Activated naive CD4-positive, alpha-beta T cell (primary cell): ENCODE measurements around the gene LMBR1.

Experiments used
- DNase-seq, 4 experiments: peaks; one replicate each; lab custom pipeline; 2025; lab: John Stamatoyannopoulos, UW

LMBR1 gene

DNA sequence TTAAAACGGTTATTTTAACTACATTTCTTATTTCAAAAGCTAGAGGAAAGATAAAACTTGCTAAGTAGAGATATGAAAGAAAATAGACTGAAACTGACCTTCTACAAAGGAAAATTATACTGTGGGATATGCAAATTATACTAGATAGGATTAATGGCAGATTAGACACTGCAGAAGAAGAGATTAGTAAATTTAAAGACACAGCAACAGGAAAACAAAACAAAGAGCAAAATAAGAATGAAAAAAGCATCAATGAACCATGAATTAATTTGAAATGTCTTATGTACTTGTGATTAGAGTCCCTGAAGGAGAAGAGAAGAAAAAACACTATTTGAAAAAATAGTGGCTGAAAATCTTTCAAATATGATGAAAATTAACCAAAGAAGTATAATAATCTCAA lies 200.1 kb downstream of the LMBR1 start:
- DNase-seq: no peak

DNA sequence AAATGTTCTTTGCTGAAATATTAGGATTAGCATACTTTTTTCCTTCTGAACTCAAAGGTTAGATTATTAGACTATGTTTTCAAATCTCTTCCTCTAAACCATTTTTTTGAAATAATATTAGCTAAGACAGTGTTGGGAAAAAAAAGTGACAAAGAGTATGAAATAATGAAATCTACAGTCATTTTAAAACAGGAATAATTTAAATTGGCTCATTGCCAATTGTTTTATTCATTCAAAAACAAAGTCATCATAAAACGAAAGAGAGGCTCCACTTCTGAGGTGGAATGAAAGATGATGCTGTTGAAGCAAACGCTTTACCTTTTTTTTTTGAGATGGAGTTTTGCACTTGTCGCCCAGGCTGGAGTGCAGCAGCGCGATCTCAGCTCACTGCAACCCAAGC lies 201.2 kb downstream of the LMBR1 start:
- DNase-seq: no peak

DNA sequence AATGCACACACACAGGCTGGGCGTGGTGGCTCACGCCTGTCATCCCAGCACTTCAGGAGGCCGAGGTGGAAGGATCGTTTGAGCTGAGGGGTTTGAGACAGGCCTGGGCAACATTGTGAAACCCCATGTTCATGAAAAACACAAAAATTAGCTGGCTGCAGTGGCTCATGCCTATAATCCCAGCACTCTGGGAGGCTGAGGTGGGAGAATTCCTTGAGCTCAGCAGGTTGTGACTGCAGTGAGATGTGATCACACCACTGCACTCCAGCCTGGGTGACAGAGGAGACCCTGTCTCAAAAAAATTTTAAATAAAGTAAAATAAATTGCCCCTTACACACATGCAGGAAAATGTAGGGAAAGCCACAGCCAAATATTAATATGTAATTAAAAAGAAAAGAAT lies 208.3 kb downstream of the LMBR1 start:
- no peak for DNase-seq

DNA sequence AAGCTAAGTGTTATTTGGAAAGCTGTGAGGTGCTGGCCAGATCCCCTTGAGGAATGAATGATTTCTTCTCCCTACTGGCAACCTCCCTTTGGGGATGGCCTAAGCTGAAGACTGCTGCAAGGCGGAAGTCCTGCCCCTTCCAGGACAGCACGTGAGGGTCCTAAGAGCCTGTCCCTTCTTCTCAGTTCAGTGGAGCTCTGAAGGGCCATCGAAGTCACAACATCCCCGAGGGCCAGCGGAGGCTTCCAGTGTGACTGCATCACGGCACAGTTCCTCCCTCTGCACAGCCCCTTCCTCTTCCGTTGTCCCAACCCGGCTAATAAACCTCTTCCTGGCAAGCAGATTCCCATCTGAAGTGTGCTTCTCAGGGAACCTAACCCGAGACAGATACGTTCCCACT lies 208.7 kb downstream of the LMBR1 start:
- DNase-seq: no peak

DNA sequence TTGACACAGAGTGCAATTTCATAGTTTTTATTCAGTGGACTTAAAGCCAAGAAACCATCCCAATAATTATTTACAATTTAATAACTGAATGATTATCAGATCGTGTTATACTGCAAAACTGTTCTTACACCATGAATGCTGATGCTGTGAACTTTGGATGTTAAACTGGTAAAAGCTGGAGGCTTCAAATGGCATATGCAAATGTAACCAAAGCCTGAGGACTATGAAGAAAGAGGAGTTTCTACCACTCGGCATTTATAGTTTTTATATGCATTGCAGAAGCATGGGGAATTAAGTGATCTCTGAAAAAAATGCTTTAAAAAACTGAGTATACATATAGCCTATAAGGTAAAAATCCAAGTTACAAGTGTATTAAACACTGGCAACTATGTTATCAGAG lies 210.1 kb downstream of the LMBR1 start:
- DNase-seq: no peak

DNA sequence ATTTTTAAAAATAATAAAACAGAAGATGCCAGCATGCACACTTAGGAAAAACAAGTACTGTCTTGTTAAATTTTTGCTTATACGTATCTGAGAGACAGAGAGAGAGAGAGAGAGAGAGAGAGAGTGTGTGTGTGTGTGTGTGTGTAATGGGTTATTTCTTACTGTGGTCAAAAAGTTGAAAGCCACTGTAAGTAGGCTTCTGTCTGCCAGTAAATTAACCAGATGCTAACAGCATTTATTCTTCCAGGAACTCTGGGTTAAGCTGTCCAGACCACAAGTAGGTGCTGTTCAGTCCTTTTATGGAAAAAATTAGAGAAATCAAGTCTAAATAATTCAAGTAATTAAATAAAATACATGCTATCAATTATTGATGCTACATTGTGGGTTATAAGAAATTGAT lies 212.7 kb downstream of the LMBR1 start:
- no peak for DNase-seq

DNA sequence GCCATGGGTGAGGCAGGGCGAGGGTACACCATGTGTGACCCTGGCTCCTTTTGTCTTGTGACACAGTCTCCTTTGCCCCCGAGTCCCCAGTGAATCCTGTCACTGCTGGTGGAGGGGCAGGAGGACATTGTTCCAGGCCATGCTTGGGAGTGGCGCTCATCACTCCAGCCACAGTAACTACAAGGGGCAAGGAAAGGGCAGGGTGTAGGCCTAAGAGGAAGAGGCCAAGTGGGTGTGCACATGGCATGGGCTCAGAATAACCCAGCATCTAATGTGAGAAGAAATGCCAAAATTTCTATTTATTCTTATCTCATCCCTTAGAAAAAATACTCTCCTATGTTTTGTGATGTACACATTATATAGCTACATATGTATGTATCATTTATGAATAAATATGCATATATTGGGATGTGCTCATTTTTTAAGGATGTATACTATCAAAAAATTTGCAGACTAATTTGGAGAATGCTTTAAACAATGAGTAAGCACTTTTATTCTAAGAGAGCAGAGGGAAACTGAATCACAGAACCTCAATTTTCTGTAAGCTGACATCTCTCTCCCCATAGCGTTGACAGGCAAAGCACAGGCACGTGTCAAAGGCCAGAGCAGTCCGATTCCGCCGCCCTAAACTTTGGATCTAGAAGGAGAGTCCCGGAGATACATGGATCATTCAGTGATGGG lies 215.5 kb downstream of the LMBR1 start:
- DNase-seq: no peak

DNA sequence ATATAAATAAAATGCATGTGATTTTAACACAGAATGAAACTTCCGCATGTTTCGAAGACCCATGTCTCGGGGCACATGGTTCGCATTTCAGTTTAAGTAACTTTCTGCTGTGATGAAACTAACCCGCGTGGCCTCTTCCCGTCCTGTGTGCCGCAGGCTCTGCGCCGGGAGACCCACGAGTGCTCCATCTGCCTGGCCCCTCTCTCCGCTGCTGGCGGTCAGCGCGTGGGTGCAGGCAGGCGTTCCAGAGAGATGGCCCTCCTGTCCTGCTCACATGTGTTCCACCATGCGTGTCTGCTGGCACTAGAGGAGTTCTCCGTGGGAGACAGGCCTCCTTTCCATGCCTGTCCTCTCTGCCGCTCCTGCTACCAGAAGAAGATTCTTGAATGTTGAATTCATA lies 216.7 kb downstream of the LMBR1 start:
- no peak for DNase-seq

DNA sequence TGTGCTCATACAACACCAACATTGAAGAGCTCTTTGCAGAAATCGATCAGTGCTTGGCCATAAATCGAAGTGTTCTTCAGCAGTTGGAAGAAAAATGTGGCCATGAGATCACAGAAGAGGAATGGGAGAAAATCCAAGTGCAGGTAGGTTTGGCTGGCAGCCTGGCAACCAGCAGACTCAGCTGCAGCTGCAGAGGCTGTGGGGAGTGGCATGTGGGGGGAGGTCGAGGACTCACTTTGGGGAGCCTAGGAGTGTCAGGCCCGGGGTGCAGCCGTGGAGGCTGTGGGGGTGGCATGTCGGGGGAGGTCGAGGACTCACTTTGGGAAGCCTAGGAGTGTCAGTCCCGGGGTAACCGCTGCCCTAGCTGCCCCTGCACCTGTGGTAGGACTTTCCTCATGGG lies 217.3 kb downstream of the LMBR1 start:
- DNase-seq: no peak

DNA sequence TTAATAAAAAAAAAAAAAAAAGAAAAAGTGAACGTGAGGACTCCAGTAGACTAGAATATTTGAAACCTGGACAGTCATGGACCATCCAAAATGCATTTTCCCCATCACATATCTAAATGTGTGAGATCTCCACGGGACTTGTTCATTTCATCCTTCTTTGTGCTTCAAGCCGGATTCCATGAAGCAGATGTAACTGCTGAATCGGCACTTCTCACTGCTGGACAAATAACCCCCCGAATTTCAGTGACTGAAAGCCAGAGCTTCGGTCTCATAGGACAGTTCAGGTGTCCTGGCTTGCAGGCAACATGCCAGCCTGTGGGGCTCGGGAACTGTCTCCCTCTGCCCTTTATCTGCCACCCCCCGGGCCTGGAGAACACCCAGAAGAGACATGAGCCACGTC lies 219.1 kb downstream of the LMBR1 start:
- no peak for DNase-seq

DNA sequence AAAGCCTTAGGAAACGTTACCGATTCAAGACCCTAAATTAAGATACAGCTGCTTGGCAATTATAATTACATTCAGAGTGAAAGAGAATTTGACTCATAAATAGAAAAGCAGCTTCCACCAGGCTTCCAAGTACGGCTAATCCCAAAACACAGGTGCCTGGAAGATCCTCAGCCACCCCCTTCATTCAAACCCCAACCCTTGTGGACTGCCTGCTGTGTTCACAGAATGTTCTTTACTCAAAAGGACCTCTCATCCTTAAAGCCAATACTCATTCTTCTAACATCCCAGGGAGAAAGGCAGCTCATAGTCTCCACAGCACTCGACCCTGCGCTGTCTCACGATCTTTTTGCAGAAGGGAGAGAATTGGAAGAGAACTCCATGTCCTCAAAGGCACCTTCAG lies 219.5 kb downstream of the LMBR1 start:
- no peak for DNase-seq

DNA sequence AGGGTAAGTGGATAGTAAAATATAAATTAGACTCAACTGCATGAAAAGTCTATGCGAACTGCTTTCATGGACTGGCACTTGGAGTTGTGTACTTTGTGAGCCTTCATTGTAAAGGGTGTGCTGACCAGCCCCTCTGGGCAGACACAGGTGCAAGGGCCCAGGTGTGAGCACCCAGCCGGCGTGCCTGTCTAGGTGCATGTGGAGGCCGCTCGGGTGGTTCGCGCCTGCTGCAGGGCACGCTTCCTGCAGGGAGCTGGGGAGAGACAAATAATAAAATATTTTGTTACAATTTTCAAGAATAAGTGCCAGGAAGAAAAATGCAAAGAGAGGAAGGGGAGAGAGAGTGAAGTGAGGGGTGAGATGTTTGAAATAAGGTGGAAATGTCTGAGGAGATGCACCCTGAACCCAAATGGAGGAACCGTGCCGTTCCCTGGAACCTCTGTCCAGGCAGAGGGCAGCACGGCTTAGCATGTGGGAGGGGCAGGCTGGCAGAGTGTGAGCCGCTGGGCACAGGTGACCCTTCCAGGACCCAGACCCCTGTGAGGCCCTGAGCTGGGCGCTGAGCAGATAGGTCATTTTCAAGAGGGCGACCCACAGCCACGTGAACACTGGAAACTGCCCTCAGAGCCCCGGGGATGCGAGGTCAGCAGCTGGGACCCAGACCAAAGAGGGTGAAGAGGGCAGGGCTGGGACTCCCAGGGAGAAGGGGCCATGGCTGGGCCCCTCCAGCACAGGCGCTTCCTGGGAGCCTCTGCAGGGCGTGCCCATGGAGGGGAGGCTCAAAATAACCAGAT lies 223.8 kb downstream of the LMBR1 start:
- DNase-seq: no peak

DNA sequence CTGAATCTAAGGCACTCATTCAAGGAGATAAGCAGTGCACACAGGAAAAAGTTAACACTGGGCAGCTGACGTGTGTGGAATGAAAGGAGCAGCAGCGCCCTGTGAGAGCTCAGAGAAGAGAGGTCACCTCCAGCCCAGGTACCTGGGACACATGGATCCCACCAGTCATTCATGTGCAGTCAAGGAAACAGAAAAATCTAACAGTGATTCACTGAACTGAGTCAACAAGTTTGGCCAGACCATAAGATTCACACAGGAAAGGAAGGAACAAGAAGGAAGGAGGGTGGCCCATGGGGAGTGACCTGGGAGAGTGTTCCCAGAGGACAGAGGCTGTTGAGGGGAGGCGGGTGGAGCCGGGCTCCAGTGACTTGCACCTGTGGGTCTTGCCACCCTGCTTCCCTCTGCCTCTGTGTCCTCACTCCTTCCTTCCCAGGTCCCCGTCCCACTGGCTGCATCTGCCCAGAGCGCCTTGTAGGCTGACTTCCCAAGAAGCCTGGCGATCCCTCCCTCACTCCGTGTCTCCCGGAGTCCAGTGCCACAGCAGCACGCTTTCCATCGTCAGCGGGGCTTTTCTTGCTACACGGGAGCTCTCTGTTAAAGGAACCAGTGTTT lies 224.7 kb downstream of the LMBR1 start:
- no peak for DNase-seq

DNA sequence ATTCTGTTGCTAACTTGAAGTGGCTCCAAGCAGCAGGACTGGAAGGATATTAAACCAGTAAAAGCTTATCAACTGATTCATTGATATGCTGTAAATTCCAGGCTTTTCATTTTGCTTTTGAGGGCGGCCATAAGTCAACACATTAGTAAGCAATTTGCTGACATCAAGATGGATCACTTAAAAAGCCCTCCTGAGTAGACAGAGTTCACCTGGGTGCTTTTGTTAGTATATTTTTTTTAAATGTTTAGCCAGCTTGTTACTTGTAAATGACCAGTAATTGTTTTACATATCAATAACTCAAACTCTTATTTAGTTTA lies 225.9 kb downstream of the LMBR1 start:
- DNase-seq: no peak

DNA sequence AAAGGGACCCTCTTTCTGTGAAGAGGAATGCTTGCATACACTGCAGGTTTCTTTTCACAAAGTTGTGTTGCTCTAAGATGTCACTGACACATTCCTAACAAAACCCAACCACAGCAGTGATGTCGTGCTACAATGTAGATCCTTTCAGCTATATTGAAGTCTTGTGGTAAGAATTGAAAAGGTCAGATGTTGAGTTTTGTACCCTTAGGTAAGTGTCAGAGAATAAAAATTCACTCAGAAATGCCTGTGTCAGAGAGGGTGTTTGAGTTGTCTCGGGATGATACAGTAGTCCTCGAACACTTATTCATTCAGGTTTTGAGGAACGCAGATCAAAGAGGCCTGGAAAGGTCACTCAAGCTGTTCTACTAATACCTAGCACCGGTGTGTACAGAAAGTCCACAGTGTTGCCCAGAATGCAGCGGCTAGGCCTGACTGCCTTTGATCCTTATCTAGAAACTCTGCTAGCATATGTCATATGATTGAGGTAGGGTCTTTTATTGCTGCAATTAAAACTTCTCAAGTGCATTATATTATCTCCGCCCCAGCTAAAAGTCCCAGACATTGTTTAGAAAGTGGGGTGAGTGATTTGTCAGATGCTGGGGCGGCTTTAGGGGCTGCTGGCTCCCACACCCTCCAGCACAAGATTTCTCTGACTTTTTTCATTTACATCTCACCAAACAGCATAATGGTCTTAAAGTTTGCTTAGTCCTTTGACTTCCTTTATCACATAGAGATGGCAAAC lies 226.4 kb downstream of the LMBR1 start:
- no peak for DNase-seq

DNA sequence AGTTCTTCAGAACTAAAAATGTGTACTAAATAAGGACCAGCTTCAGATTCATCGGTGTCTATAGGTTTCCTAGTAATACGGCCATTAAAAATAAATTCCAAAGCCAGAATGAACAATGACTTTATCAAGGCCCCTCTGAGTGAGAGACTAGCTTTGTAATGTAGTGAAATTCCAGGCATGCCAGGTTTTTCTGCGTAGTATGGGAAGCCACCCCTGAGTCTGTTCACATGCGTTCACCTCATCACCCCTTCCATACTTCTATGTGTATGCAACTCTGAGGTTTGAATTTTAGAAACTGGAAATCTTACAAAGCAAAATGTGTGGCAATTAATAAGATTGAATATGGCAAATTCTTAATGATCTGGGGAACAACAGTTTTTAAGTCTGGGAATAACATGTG lies 227.9 kb downstream of the LMBR1 start:
- DNase-seq: no peak

DNA sequence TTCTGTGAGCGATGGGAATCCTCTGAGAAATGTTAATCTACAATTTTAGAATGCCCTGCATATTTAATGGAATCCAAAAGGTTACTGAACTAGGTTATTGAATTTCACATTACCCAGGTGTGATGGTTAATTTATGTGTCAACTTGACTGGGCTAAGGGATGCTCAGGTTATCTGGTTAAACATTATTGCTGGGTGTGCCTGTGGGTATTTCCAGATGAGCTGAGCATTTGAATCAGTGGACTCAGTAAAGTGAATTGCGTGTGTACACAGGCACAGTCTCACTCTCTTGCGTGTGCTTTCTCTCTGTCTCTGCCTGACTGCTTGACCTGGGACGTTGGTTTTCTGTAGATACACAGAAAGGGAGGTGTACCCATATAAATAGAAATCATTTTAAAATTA lies 230.7 kb downstream of the LMBR1 start:
- DNase-seq: no peak

DNA sequence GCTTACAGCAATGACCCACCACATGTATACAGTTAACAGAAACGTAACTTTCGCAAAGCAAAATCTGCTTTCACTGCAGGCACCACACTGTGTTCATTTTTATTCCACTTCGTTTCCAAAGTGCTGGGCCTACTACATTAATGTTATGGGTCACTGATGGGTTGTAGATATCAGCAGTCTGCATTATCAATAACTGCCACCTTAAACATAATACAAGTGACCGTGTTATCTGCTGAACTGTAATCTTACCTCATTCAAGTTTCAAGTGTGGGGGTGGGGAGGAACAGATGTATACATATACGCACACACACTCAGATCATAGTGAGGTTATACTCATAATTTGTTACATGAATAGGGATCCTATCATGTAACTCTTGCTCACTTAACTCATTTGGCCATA lies 231.3 kb downstream of the LMBR1 start:
- DNase-seq: no peak

DNA sequence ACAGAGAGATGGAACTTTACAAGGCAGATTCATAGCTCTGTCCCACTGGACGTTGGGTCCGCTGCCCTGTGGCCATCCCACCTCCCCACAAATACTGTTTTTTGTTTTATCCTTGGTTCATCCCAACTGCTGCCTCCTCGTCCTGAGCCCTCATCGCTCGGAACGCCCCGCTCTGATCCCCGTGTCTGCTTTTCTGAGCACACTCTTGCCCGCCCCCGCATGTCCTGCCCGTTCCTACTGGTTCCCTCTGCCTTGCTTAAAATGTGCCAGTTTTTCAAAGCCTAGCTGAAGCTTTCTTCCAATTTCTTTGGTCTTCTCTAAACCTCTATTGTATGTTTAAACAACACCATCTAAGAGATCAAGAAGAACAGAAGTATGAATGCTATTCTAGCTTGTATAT lies 233.0 kb downstream of the LMBR1 start:
- no peak for DNase-seq

DNA sequence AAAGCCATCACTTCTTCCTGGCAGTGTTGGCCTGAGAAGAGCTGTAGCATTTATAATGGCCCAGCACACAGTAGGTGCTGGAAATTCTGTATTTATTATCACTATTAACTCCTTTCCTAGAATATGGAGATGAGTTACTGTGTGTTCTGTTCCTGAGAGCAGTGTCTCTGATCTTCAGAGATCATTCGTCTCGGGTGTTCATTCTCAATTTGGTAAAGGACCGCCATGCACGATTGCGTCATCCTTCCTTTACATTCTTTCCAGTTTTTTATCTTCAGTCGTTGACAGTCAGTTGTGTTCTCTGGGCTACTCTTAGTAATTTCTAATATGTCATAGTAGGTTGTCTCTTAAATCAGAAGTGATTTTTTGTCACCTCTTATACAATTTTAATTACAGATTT lies 233.8 kb downstream of the LMBR1 start:
- DNase-seq: no peak

DNA sequence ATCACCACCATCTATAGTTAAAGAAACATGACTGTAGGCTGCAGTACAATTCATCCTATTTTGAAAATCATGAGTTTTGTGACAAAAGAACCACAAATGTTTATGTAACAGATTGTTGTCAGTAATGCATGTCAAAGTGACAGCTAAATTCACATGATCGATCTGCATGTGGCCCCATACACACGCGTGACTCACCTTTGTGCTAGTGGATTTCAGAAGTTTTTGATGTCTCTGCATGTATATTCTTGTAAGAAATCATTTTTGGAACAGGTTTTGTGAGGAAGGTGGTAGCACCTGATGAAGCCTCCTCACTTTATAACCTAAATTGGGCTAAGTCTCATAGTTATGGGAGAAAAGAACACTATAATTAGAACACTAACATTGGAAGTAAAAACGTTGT lies 235.3 kb downstream of the LMBR1 start:
- DNase-seq: no peak

DNA sequence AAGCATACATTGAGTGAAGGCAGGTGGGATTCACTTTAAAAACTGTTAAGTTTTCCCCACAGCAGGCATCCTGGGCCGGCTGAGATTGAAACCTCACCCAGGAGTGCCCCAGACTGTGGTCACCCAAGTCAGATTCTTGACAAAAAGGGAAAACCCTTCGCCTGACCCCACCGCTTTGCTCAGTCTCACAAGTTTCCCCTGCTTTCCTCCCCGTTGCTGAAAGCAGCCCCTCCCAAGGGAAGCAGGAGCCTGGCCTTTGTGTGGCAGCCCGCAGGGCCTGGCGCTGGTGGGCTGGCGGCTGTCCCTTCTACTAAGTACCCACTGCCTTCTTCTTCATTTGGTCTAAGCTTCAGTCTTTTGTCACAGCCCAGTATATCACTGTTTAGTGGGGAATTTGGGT lies 236.4 kb downstream of the LMBR1 start:
- DNase-seq: no peak

DNA sequence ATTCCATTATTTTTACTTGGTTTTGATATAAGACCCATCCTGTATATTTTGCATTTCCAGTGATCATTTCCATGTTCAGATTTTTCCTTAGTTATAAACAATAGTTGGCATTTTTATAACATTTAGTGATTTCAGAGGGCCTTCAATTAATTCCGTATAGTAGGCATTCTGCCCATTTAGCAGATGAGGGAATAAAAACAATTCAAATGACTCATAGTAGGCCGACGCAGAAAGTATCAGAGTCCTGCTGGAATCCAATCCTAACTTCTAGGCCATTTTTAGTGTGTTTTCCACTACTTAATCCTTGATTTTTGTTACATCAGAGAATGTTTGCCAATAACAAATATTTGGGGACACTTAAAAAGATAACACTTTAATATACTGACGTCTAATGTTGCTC lies 237.0 kb downstream of the LMBR1 start:
- no peak for DNase-seq
